IMR-90 (cell line): ENCODE data around the gene DCAF5. TPM values are rescaled to one million over a fixed set of nuclear protein-coding genes. Genes with fewer than 3 reads are reported as not detected.

Experiments used
- ATAC-seq: fragments of 200-7000 bp; cut with Tn5 transposase; 2 replicates; pipeline ENCODE4 v1.9.1; 2020; ENCODE audit warnings: low read depth, mild to moderate bottlenecking, moderate library complexity
- BruUV-seq: library from RNA; stranded (reverse); fragments of 400-500 nt; replicated peaks from 2 replicates; lab custom pipeline; 2021; lab: Mats Ljungman, UMichigan
- CTCF ChIA-PET: fragments of 300-600 bp; formaldehyde crosslinking; extraction: SDS; loops from one replicate; lab custom pipeline; 2021; ENCODE audit warnings: antibody characterized with exemption; lab: Yijun Ruan, JAX
- POLR2A ChIA-PET: fragments of 300-600 bp; sonication (Branson Sonifier 250); formaldehyde crosslinking; loops from one replicate; lab custom pipeline; 2022; ENCODE audit warnings: antibody characterized with exemption; ENCODE audit not compliant: unreplicated experiment; lab: Charles Lee
- DNase-seq: peaks from one replicate; pipeline ENCODE4 v3.0.0; 2013
- H2AFZ ChIP-seq: replicated peaks from 2 replicates; pipeline ENCODE3; 2013; ENCODE audit warnings: low read length, mild to moderate bottlenecking; ENCODE audit not compliant: poor library complexity
- H2AK5ac ChIP-seq: 2 replicates; pipeline ENCODE4 v1.6.1; 2013; ENCODE audit warnings: low read depth, low read length, inconsistent platforms
- H2AK9ac ChIP-seq: replicated peaks from 2 replicates; pipeline ENCODE3; 2013; ENCODE audit warnings: mild to moderate bottlenecking, low read depth, low read length, moderate library complexity; ENCODE audit not compliant: poor library complexity
- H2BK120ac ChIP-seq: 2 replicates; pipeline ENCODE4 v1.6.1; 2013; ENCODE audit warnings: low read depth, low read length, inconsistent platforms
- H2BK15ac ChIP-seq: 3 replicates; pipeline ENCODE4 v1.6.1; 2013; ENCODE audit warnings: low read depth, low read length, inconsistent platforms
- H2BK20ac ChIP-seq: 2 replicates; pipeline ENCODE4 v1.6.1; 2013; ENCODE audit warnings: low read depth, mild to moderate bottlenecking, inconsistent platforms, low read length, moderate library complexity
- H2BK5ac ChIP-seq: 2 replicates; pipeline ENCODE4 v1.6.1; 2013; ENCODE audit warnings: mild to moderate bottlenecking, low read depth, low read length, inconsistent platforms; ENCODE audit not compliant: poor library complexity, severe bottlenecking
- H3K14ac ChIP-seq: replicated peaks from 2 replicates; pipeline ENCODE4 v1.6.1; 2013; ENCODE audit warnings: low read depth, low read length, inconsistent platforms
- H3K18ac ChIP-seq: 2 replicates; pipeline ENCODE4 v1.6.1; 2013; ENCODE audit warnings: low read depth, low read length, control low read depth
- H3K23ac ChIP-seq: 2 replicates; pipeline ENCODE4 v1.6.1; 2013; ENCODE audit warnings: low read depth, low read length, inconsistent platforms
- H3K27ac ChIP-seq: 2 replicates; pipeline ENCODE4 v1.5.1; 2013; ENCODE audit warnings: mild to moderate bottlenecking, control low read depth, low read length; ENCODE audit not compliant: insufficient read depth
- H3K27me3 ChIP-seq: 2 replicates; pipeline ENCODE4 v1.6.1; 2013; ENCODE audit warnings: low read length; ENCODE audit not compliant: control insufficient read depth, insufficient read depth
- H3K36me3 ChIP-seq: 2 replicates; pipeline ENCODE4 v1.6.1; 2013; ENCODE audit warnings: low read length, mixed read lengths; ENCODE audit not compliant: control insufficient read depth, insufficient read depth
- H3K4ac ChIP-seq: 2 replicates; pipeline ENCODE4 v1.6.1; 2013; ENCODE audit warnings: low read depth, low read length, inconsistent platforms
- H3K4me1 ChIP-seq: 2 replicates; pipeline ENCODE4 v1.6.1; 2013; ENCODE audit warnings: low read length, mixed read lengths; ENCODE audit not compliant: control insufficient read depth, insufficient read depth
- H3K4me2 ChIP-seq: 2 replicates; pipeline ENCODE4 v1.6.1; 2013; ENCODE audit warnings: low read depth, mild to moderate bottlenecking, control low read depth, low read length, moderate library complexity
- H3K4me3 ChIP-seq: 2 replicates; pipeline ENCODE4 v1.5.1; 2013; ENCODE audit warnings: low read depth, mild to moderate bottlenecking, control low read depth, low read length, moderate library complexity; ENCODE audit not compliant: insufficient read depth
- H3K56ac ChIP-seq: 2 replicates; pipeline ENCODE4 v1.6.1; 2013; ENCODE audit warnings: low read length, inconsistent platforms; ENCODE audit not compliant: insufficient read depth; ENCODE audit errors: extremely low read depth
- H3K79me1 ChIP-seq, 2 experiments: 2 replicates each; pipeline ENCODE4 v1.6.1; 2013; ENCODE audit warnings: low read length in 2 of 2, inconsistent platforms in 1 of 2, low read depth in 1 of 2
- H3K9ac ChIP-seq: 2 replicates; pipeline ENCODE4 v1.6.1; 2013; ENCODE audit warnings: low read depth, low read length, control low read depth
- H3K9me1 ChIP-seq: 2 replicates; pipeline ENCODE4 v1.6.1; 2013; ENCODE audit warnings: low read length, inconsistent platforms; ENCODE audit not compliant: insufficient read depth
- H3K9me3 ChIP-seq: 2 replicates; pipeline ENCODE4 v1.6.1; 2013; ENCODE audit warnings: low read length; ENCODE audit not compliant: control insufficient read depth, insufficient read depth
- H4K20me1 ChIP-seq: 2 replicates; pipeline ENCODE4 v1.6.1; 2013; ENCODE audit warnings: low read length, inconsistent platforms; ENCODE audit not compliant: insufficient read depth
- H4K5ac ChIP-seq: 2 replicates; pipeline ENCODE4 v1.6.1; 2013; ENCODE audit warnings: mild to moderate bottlenecking, low read depth, low read length, control low read depth
- H4K8ac ChIP-seq, 2 experiments: 2 replicates each; pipeline ENCODE4 v1.6.1; 2013; ENCODE audit warnings: low read depth in 2 of 2, low read length in 2 of 2, control low read depth in 1 of 2, inconsistent platforms in 1 of 2
- H4K91ac ChIP-seq: 2 replicates; pipeline ENCODE4 v1.6.1; 2013; ENCODE audit warnings: low read depth, low read length, inconsistent platforms; ENCODE audit not compliant: insufficient read depth
- BHLHE40 ChIP-seq: fragments of 150-350 bp; IDR thresholded peaks from 2 replicates; pipeline ENCODE4 v1.6.1; 2016; ENCODE audit warnings: mild to moderate bottlenecking, low read depth, low read length
- CEBPB ChIP-seq: IDR thresholded peaks from 2 replicates; pipeline ENCODE4 v1.6.1; 2012; ENCODE audit warnings: low read depth, low read length, improper control_type of control experiment
- CHD1 ChIP-seq: IDR thresholded peaks from 2 replicates; pipeline ENCODE4 v1.6.1; 2012; ENCODE audit warnings: low read depth, low read length, improper control_type of control experiment
- FOS ChIP-seq: fragments of 150-350 bp; IDR thresholded peaks from 2 replicates; pipeline ENCODE4 v1.6.1; 2016; ENCODE audit warnings: low read depth, low read length
- MAFK ChIP-seq: IDR thresholded peaks from 2 replicates; pipeline ENCODE4 v1.6.1; 2012; ENCODE audit warnings: low read depth, low read length, improper control_type of control experiment
- MAZ ChIP-seq: IDR thresholded peaks from 2 replicates; pipeline ENCODE4 v1.6.1; 2012; ENCODE audit warnings: low read depth, mild to moderate bottlenecking, low read length, improper control_type of control experiment, moderate library complexity, borderline replicate concordance
- MXI1 ChIP-seq: IDR thresholded peaks from 2 replicates; pipeline ENCODE4 v1.6.1; 2012; ENCODE audit warnings: low read depth, mild to moderate bottlenecking, low read length, moderate library complexity, borderline replicate concordance
- NFE2L2 ChIP-seq: fragments of 150-350 bp; IDR thresholded peaks from 2 replicates; pipeline ENCODE4 v1.6.1; 2016; ENCODE audit warnings: low read depth, mild to moderate bottlenecking, low read length
- POLR2A ChIP-seq: IDR thresholded peaks from 2 replicates; pipeline ENCODE4 v1.6.1; 2012; ENCODE audit warnings: mild to moderate bottlenecking, low read depth, low read length
- RAD21 ChIP-seq: IDR thresholded peaks from 2 replicates; pipeline ENCODE4 v1.6.1; 2012; ENCODE audit warnings: low read length, improper control_type of control experiment
- RCOR1 ChIP-seq: IDR thresholded peaks from 2 replicates; pipeline ENCODE4 v1.6.1; 2012; ENCODE audit warnings: mild to moderate bottlenecking, low read length, improper control_type of control experiment; ENCODE audit not compliant: insufficient replicate concordance
- RFX5 ChIP-seq: IDR thresholded peaks from 2 replicates; pipeline ENCODE4 v1.8.0; 2012; ENCODE audit warnings: low read depth, mild to moderate bottlenecking, low read length, moderate library complexity
- SMC3 ChIP-seq: fragments of 150-350 bp; IDR thresholded peaks from 2 replicates; pipeline ENCODE4 v1.6.1; 2016; ENCODE audit warnings: low read depth, mild to moderate bottlenecking, antibody characterized with exemption, low read length, moderate library complexity
- WGBS, 2 experiments: methylation state at CpG; one replicate each; pipeline versions ENCODE4 v1.1.5 to v1.1.7; 2013; ENCODE audit warnings: missing lambda C conversion rate in 2 of 2; ENCODE audit not compliant: insufficient read length in 1 of 2; ENCODE audit errors: extremely low coverage in 2 of 2; 5-methylcytosine and 5-hydroxymethylcytosine counted together
- dilution Hi-C: fragments of 300-500 bp; cut with HindIII; formaldehyde crosslinking; loops from one replicate; pipeline ENCODE4 v1.14.3; 2018; ENCODE audit warnings: low sequenced_read_pairs; ENCODE audit not compliant: unreplicated experiment
- in situ Hi-C: fragments of 300-500 bp; cut with MboI; formaldehyde crosslinking; loops from 3 replicates; pipeline ENCODE4 v1.14.3; 2019; ENCODE audit warnings: low sequenced_read_pairs, inconsistent platforms, mixed read lengths
- intact Hi-C: fragments of 100-400 bp; cut with micrococcal nuclease; formaldehyde crosslinking; loops from 2 replicates; pipeline ENCODE4 v1.10.0; 2022
- polyA plus RNA-seq, 3 experiments: library from polyadenylated mRNA; depleted of rRNA; stranded (reverse); fragments of >200 nt; gene quantifications; 2 replicates each; pipeline ENCODE4 v1.2.3, GENCODE V29; 2012; ENCODE audit warnings: low replicate concordance in 1 of 3
- total RNA-seq: library from RNA; depleted of rRNA; stranded (reverse); fragments of >200 nt; gene quantifications from 2 replicates; pipeline ENCODE4 v1.2.3, GENCODE V29; 2012
- TF ChIP-seq, protein P1 (sequence below): fragments of 150-350 bp; IDR thresholded peaks from 2 replicates; pipeline ENCODE4 v1.6.1; 2017; ENCODE audit warnings: mild to moderate bottlenecking, antibody characterized with exemption, low read length, low read depth
- TF ChIP-seq, protein P2 (sequence below): fragments of 150-350 bp; IDR thresholded peaks from 2 replicates; pipeline ENCODE4 v1.6.1; 2016; ENCODE audit warnings: low read depth, mild to moderate bottlenecking, low read length, moderate library complexity, borderline replicate concordance
- TF ChIP-seq, protein P3 (sequence below): conservative IDR thresholded peaks from 2 replicates; pipeline ENCODE4 v1.5.1; 2012; ENCODE audit warnings: mild to moderate bottlenecking, low read depth, low read length, improper control_type of control experiment

Gene DCAF5
- total and polyA plus RNA-seq, 2 of the 4 experiments (the other 2 are of a cell fraction) = 17.6 to 30.4 TPM

DNA sequence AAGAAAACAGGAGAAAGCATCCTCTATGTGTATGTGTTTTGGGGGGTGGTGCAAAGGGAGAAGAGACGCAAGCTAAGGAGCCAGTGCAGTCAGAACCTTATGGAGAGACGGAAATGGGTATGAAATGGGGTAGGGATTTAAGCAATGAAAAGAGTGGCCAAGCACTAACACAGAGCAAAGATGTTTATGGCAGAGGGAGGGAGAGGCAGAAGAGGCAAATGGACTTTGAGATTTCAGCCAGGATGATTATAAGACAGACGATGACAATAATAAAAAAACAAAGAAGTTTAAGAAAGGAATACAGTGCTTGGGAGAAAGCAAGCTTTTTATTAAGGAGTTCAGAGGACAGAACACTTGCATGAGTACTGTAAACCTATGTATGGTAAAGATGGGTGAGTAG lies 44.6 kb downstream of the DCAF5 start:
- H4K20me1 ChIP-seq = peaks cover 9% of the 10 kb centered on the region; the same call in 1 of the 2 replicates
- H4K5ac ChIP-seq = no peak overlapping the region
- H4K8ac ChIP-seq = no peak overlapping the region
- intact Hi-C loops (no loop called here), in situ Hi-C loops (loop anchor here (10.0 to 25.0 kb wide), 2 partner anchors 244 to 1221 kb away; no protein-coding TSS in a partner anchor), dilution Hi-C loops (no loop called here)
- no peaks in the 10 kb centered on the region for H3K9me3 ChIP-seq
- H2AK5ac ChIP-seq = no peak overlapping the region
- H3K14ac ChIP-seq = no peak overlapping the region
- WGBS, 2 experiments = 93% methylated on average over 3 of the region's 3 CpGs; no CpG with 5 or more reads in 1 of the 2 experiments
- no peak for TF ChIP-seq MXI1
- no peak for TF ChIP-seq FOS
- TF ChIP-seq, protein P1, sequence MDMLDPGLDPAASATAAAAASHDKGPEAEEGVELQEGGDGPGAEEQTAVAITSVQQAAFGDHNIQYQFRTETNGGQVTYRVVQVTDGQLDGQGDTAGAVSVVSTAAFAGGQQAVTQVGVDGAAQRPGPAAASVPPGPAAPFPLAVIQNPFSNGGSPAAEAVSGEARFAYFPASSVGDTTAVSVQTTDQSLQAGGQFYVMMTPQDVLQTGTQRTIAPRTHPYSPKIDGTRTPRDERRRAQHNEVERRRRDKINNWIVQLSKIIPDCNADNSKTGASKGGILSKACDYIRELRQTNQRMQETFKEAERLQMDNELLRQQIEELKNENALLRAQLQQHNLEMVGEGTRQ = no peak
- no peak for TF ChIP-seq RFX5
- TF ChIP-seq CHD1 = no peak
- no peak for TF ChIP-seq POLR2A
- no peak for TF ChIP-seq NFE2L2
- no peak for TF ChIP-seq BHLHE40
- no peak for TF ChIP-seq CEBPB
- TF ChIP-seq SMC3 = no peak
- TF ChIP-seq MAZ = no peak
- TF ChIP-seq RCOR1 = no peak
- TF ChIP-seq, protein P2, sequence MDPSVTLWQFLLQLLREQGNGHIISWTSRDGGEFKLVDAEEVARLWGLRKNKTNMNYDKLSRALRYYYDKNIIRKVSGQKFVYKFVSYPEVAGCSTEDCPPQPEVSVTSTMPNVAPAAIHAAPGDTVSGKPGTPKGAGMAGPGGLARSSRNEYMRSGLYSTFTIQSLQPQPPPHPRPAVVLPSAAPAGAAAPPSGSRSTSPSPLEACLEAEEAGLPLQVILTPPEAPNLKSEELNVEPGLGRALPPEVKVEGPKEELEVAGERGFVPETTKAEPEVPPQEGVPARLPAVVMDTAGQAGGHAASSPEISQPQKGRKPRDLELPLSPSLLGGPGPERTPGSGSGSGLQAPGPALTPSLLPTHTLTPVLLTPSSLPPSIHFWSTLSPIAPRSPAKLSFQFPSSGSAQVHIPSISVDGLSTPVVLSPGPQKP = no peak
- no peak for TF ChIP-seq MAFK
- TF ChIP-seq, protein P3, sequence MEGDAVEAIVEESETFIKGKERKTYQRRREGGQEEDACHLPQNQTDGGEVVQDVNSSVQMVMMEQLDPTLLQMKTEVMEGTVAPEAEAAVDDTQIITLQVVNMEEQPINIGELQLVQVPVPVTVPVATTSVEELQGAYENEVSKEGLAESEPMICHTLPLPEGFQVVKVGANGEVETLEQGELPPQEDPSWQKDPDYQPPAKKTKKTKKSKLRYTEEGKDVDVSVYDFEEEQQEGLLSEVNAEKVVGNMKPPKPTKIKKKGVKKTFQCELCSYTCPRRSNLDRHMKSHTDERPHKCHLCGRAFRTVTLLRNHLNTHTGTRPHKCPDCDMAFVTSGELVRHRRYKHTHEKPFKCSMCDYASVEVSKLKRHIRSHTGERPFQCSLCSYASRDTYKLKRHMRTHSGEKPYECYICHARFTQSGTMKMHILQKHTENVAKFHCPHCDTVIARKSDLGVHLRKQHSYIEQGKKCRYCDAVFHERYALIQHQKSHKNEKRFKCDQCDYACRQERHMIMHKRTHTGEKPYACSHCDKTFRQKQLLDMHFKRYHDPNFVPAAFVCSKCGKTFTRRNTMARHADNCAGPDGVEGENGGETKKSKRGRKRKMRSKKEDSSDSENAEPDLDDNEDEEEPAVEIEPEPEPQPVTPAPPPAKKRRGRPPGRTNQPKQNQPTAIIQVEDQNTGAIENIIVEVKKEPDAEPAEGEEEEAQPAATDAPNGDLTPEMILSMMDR = no peak
- TF ChIP-seq RAD21 = no peak
- H2AFZ ChIP-seq = no peak overlapping the region
- DNase-seq = no peak
- H3K9ac ChIP-seq = no peak overlapping the region
- peaks cover 11 to 18% of the 10 kb centered on the region in 2 experiments for H3K79me1 ChIP-seq
- no peak overlapping the region for H3K4ac ChIP-seq
- 0 out of 2 replicates have a peak, but pooled peaks cover 2% of the 10 kb centered on the region for H3K4me1 ChIP-seq
- POLR2A ChIA-PET = no interaction called here
- no peak for ATAC-seq
- no peak overlapping the region for H3K4me2 ChIP-seq
- no peak overlapping the region for H3K56ac ChIP-seq
- no peak overlapping the region for H4K91ac ChIP-seq
- peaks cover 5% of the 10 kb centered on the region; the same call in 1 of the 2 replicates for H3K36me3 ChIP-seq
- H3K27me3 ChIP-seq = no peaks in the 10 kb centered on the region
- no peaks in the 10 kb centered on the region; the same call in 1 of the 2 replicates for H3K9me1 ChIP-seq
- no peak overlapping the region for H2BK5ac ChIP-seq
- no peak overlapping the region for H3K4me3 ChIP-seq
- no peak overlapping the region for H2BK20ac ChIP-seq
- H2AK9ac ChIP-seq = no peak overlapping the region
- no peak overlapping the region for H3K27ac ChIP-seq
- H3K23ac ChIP-seq = no peak overlapping the region
- H2BK120ac ChIP-seq = no peak overlapping the region
- no peak overlapping the region for H3K18ac ChIP-seq
- no TSS peak for BruUV-seq
- CTCF ChIA-PET = interaction anchor here (0.9 to 2.6 kb wide), 6 partner anchors 10 to 226 kb away, joined by 3 to 9 read pairs (median 3); no protein-coding TSS in a partner anchor
- H2BK15ac ChIP-seq = no peak overlapping the region
